H1 (cell line): ENCODE data around the gene CAPN15. TPM values are rescaled to one million over a fixed set of nuclear protein-coding genes. Genes with fewer than 3 reads are reported as not detected.
A peak's percentile ranks its signal among the peaks of the same experiment; 100 is the strongest.

Source experiments
- CTCF ChIA-PET: fragments of 300-600 bp; sonication (Branson Sonifier 250); formaldehyde crosslinking; loops from one replicate; lab custom pipeline; 2021; ENCODE audit not compliant: partially characterized antibody; lab: Charles Lee
- POLR2A ChIA-PET: fragments of 300-600 bp; sonication (Branson Sonifier 250); formaldehyde crosslinking; loops from one replicate; lab custom pipeline; 2021; ENCODE audit warnings: inconsistent platforms; ENCODE audit not compliant: partially characterized antibody; lab: Charles Lee
- DNase-seq, 2 experiments: peaks; one replicate each; pipeline versions ENCODE4 v3.0.0 to v3.0.0-alpha.2; 2010 to 2022; ENCODE audit warnings: low spot score in 2 of 2, low read depth in 1 of 2, mixed read lengths in 1 of 2
- FAIRE-seq: peaks from 2 replicates; lab custom pipeline; 2011; peaks lifted over from hg19 to GRCh38; lab: Jason Lieb, UNC
- H2AFZ ChIP-seq: 2 replicates; pipeline ENCODE4 v1.8.1; 2012; ENCODE audit warnings: low read length, inconsistent platforms
- H2AK5ac ChIP-seq: 2 replicates; pipeline ENCODE4 v1.6.1; 2013; ENCODE audit warnings: low read depth, low read length
- H2BK120ac ChIP-seq: replicated peaks from 2 replicates; pipeline ENCODE3; 2013; ENCODE audit warnings: low read depth, low read length, inconsistent platforms
- H2BK12ac ChIP-seq: 2 replicates; pipeline ENCODE4 v1.6.1; 2013; ENCODE audit warnings: low read depth, low read length
- H2BK15ac ChIP-seq: 2 replicates; pipeline ENCODE4 v1.6.1; 2013; ENCODE audit warnings: low read length
- H2BK20ac ChIP-seq: 2 replicates; pipeline ENCODE4 v1.6.1; 2013; ENCODE audit warnings: low read length
- H2BK5ac ChIP-seq: 2 replicates; pipeline ENCODE4 v1.6.1; 2013; ENCODE audit warnings: low read depth, low read length
- H3K14ac ChIP-seq: 2 replicates; pipeline ENCODE4 v1.6.1; 2013; ENCODE audit warnings: inconsistent platforms; ENCODE audit not compliant: insufficient read length
- H3K18ac ChIP-seq: 2 replicates; pipeline ENCODE4 v1.6.1; 2013; ENCODE audit warnings: low read length; ENCODE audit errors: extremely low read depth
- H3K23ac ChIP-seq: 2 replicates; pipeline ENCODE4 v1.6.1; 2013; ENCODE audit warnings: inconsistent platforms; ENCODE audit not compliant: insufficient read length
- H3K23me2 ChIP-seq: 2 replicates; pipeline ENCODE4 v1.6.1; 2013; ENCODE audit warnings: low read depth, low read length
- H3K27ac ChIP-seq: 2 replicates; pipeline ENCODE4 v1.6.1; 2011; ENCODE audit warnings: low read depth, low read length, inconsistent platforms
- H3K27me3 ChIP-seq, 4 experiments: replicated peaks in 1 of 4; 1 replicate in 1 of 4; 2 replicates in 3 of 4; pipeline versions ENCODE4 v1.6.1 to v1.8.1; 2011 to 2013; ENCODE audit warnings: low read length in 3 of 4, mild to moderate bottlenecking in 3 of 4, inconsistent platforms in 2 of 4, mixed read lengths in 2 of 4, moderate library complexity in 1 of 4; ENCODE audit not compliant: control insufficient read depth in 3 of 4, insufficient read depth in 3 of 4; ENCODE audit errors: extremely low read depth in 1 of 4
- H3K36me3 ChIP-seq, 4 experiments: 2 replicates each; pipeline versions ENCODE4 v1.6.1 to v1.8.1; 2011 to 2013; ENCODE audit warnings: mild to moderate bottlenecking in 4 of 4, low read length in 3 of 4, moderate library complexity in 2 of 4, control low read depth in 1 of 4, inconsistent platforms in 1 of 4; ENCODE audit not compliant: insufficient read depth in 4 of 4, control insufficient read depth in 2 of 4
- H3K4ac ChIP-seq: replicated peaks from 2 replicates; pipeline ENCODE3; 2013; ENCODE audit warnings: low read length, low read depth, mixed read lengths, inconsistent platforms; ENCODE audit not compliant: insufficient read length
- H3K4me1 ChIP-seq, 4 experiments: replicated peaks in 1 of 4; 1 replicate in 1 of 4; 2 replicates in 3 of 4; pipeline versions ENCODE4 v1.6.1 to v1.8.1; 2011 to 2013; ENCODE audit warnings: low read length in 3 of 4, inconsistent platforms in 2 of 4, mixed read lengths in 1 of 4; ENCODE audit not compliant: insufficient read depth in 4 of 4, control insufficient read depth in 3 of 4
- H3K4me2 ChIP-seq, 2 experiments: 2 replicates each; pipeline versions ENCODE4 v1.6.1 to v1.8.1; 2011 to 2013; ENCODE audit warnings: low read depth in 2 of 2, low read length in 2 of 2, control low read depth in 1 of 2, inconsistent platforms in 1 of 2, mild to moderate bottlenecking in 1 of 2; ENCODE audit not compliant: insufficient read depth in 1 of 2
- H3K4me3 ChIP-seq, 4 experiments: fragments of 200-600, 300-600 bp in 1 of 4; sonication (generic), shearing (Covaris generic), sonication (Bioruptor Twin) in 1 of 4; 2 replicates each; pipeline versions ENCODE4 v1.5.1 to v1.8.1; 2011 to 2016; ENCODE audit warnings: low read length in 4 of 4, low read depth in 3 of 4, control low read depth in 2 of 4, inconsistent platforms in 2 of 4, mild to moderate bottlenecking in 2 of 4, mixed read lengths in 1 of 4, moderate library complexity in 1 of 4; ENCODE audit not compliant: insufficient read depth in 2 of 4; ENCODE audit errors: extremely low read depth in 1 of 4
- H3K56ac ChIP-seq: replicated peaks from 2 replicates; pipeline ENCODE3; 2013; ENCODE audit warnings: low read depth, mild to moderate bottlenecking, mixed read lengths, low read length, inconsistent platforms; ENCODE audit not compliant: insufficient read length
- H3K79me1 ChIP-seq: 2 replicates; pipeline ENCODE4 v1.6.1; 2013; ENCODE audit warnings: low read depth, low read length, control low read depth
- H3K79me2 ChIP-seq, 2 experiments: 2 replicates each; pipeline versions ENCODE4 v1.6.1 to v1.8.1; 2012 to 2013; ENCODE audit warnings: low read length in 2 of 2, mild to moderate bottlenecking in 2 of 2, inconsistent platforms in 1 of 2; ENCODE audit not compliant: insufficient read depth in 2 of 2, control insufficient read depth in 1 of 2
- H3K9ac ChIP-seq, 4 experiments: replicated peaks in 1 of 4; 1 replicate in 1 of 4; 2 replicates in 3 of 4; pipeline versions ENCODE4 v1.6.1 to v1.8.1; 2011 to 2013; ENCODE audit warnings: low read depth in 3 of 4, low read length in 3 of 4, control low read depth in 2 of 4, mild to moderate bottlenecking in 2 of 4, moderate library complexity in 2 of 4, inconsistent platforms in 1 of 4; ENCODE audit errors: extremely low read depth in 1 of 4
- H3K9me3 ChIP-seq, 2 experiments: 2 replicates each; pipeline versions ENCODE4 v1.6.1 to v1.8.1; 2012 to 2013; ENCODE audit warnings: mild to moderate bottlenecking in 2 of 2, moderate library complexity in 2 of 2, control low read depth in 1 of 2, inconsistent platforms in 1 of 2, low read depth in 1 of 2, low read length in 1 of 2, mixed read lengths in 1 of 2; ENCODE audit not compliant: insufficient read depth in 2 of 2
- H4K20me1 ChIP-seq, 2 experiments: replicated peaks in 1 of 2; 2 replicates each; pipeline versions ENCODE3 to v1.8.1; 2011 to 2013; ENCODE audit warnings: inconsistent platforms in 2 of 2, low read length in 2 of 2, mild to moderate bottlenecking in 1 of 2; ENCODE audit not compliant: insufficient read depth in 2 of 2, control insufficient read depth in 1 of 2
- H4K5ac ChIP-seq: 2 replicates; pipeline ENCODE4 v1.6.1; 2013; ENCODE audit warnings: low read length, low read depth, mixed read lengths, inconsistent platforms; ENCODE audit not compliant: insufficient read length
- H4K8ac ChIP-seq: 2 replicates; pipeline ENCODE4 v1.8.0; 2013; ENCODE audit warnings: mild to moderate bottlenecking, moderate library complexity, low read length, inconsistent platforms; ENCODE audit not compliant: insufficient read depth; ENCODE audit errors: extremely low read depth
- H4K91ac ChIP-seq: replicated peaks from 2 replicates; pipeline ENCODE3; 2013; ENCODE audit warnings: low read length, mixed read lengths, inconsistent platforms; ENCODE audit not compliant: insufficient read length
- ASH2L ChIP-seq: fragments of 200-600, 300-600 bp; sonication (generic); IDR thresholded peaks from one replicate; pipeline ENCODE4 v1.7.1; 2017; ENCODE audit warnings: low read length
- CBX8 ChIP-seq: fragments of 300-800, 300-1000 bp; sonication (generic); IDR thresholded peaks from 2 replicates; pipeline ENCODE4 v1.7.1; 2016; ENCODE audit warnings: low read depth, low read length, borderline replicate concordance
- CHD1 ChIP-seq: IDR thresholded peaks from 2 replicates; pipeline ENCODE4 v1.6.1; 2012; ENCODE audit warnings: low read depth, low read length, improper control_type of control experiment
- EZH2 ChIP-seq: fragments of 200-600 bp; sonication (generic); IDR thresholded peaks from 2 replicates; pipeline ENCODE4 v1.7.1; 2012; ENCODE audit warnings: low read depth, mild to moderate bottlenecking, moderate library complexity, low read length, inconsistent platforms; ENCODE audit not compliant: severe bottlenecking
- GTF2F1 ChIP-seq: IDR thresholded peaks from 2 replicates; pipeline ENCODE4 v1.6.1; 2012; ENCODE audit warnings: low read depth, low read length, improper control_type of control experiment, borderline replicate concordance
- NANOG ChIP-seq: IDR thresholded peaks from 2 replicates; pipeline ENCODE4 v1.6.1; 2011; ENCODE audit warnings: low read length, low read depth, mild to moderate bottlenecking, inconsistent platforms; ENCODE audit not compliant: insufficient read depth, poor library complexity, severe bottlenecking
- SRF ChIP-seq: IDR thresholded peaks from 2 replicates; pipeline ENCODE4 v1.6.1; 2011; ENCODE audit warnings: mild to moderate bottlenecking, low read depth, low read length, moderate library complexity
- ZNF274 ChIP-seq: IDR thresholded peaks from 2 replicates; pipeline ENCODE4 v1.7.0; 2012; ENCODE audit warnings: low read length, borderline replicate concordance; ENCODE audit errors: extremely low read depth
- WGBS, 2 experiments: shearing (Covaris generic) in 1 of 2; methylation state at CpG; one replicate each; pipeline versions ENCODE4 v1.1.6 to v1.1.7; 2013 to 2015; ENCODE audit warnings: low lambda C conversion rate in 2 of 2, mixed read lengths in 2 of 2, inconsistent platforms in 1 of 2, low coverage in 1 of 2, missing lambda C conversion rate in 1 of 2; ENCODE audit not compliant: insufficient replicate concordance in 2 of 2, insufficient coverage in 1 of 2, insufficient read length in 1 of 2; ENCODE audit errors: extremely low coverage in 1 of 2, missing lambda C conversion rate in 1 of 2; 5-methylcytosine and 5-hydroxymethylcytosine counted together
- polyA plus RNA-seq, 7 experiments: library from polyadenylated mRNA; depleted of rRNA in 3 of 7; stranded (reverse) in 5 of 7; unstranded in 2 of 7; fragments of >200 nt in 5 of 7; fragments of 200-250 nt in 2 of 7; gene quantifications; 1 replicate in 5 of 7; 2 replicates in 1 of 7; 4 replicates in 1 of 7; pipeline versions ENCODE4 v1.2.1 to v1.2.3, GENCODE V29; 2011 to 2013; ENCODE audit warnings: missing spikeins in 2 of 7, mixed read lengths in 2 of 7
- total RNA-seq: library from RNA; stranded (reverse); fragmentation: NEBNext Ultra II Directional; extraction: Animal tissue kit (Norgen Biotek cat#: 25700); gene quantifications from 2 replicates; pipeline ENCODE4 v1.2.1, GENCODE V29; 2021
- TF ChIP-seq, protein P1 (sequence below): IDR thresholded peaks from 2 replicates; pipeline ENCODE4 v1.6.1; 2012; ENCODE audit warnings: inconsistent platforms
- TF ChIP-seq, protein P2 (sequence below), 3 experiments: IDR thresholded peaks; 1 replicate in 2 of 3; 2 replicates in 1 of 3; pipeline versions ENCODE4 v1.5.1 to v1.6.1; 2011; ENCODE audit warnings: low read length in 3 of 3, mild to moderate bottlenecking in 3 of 3, inconsistent platforms in 2 of 3, low read depth in 1 of 3, moderate library complexity in 1 of 3; ENCODE audit not compliant: insufficient read depth in 1 of 3; ENCODE audit errors: control extremely low read depth in 1 of 3

CAPN15 gene
- total and polyA plus RNA-seq, 2 of the 8 experiments (the other 6 are each of a cell fraction or from before 2014, with no cell fraction given): 38.9 to 76.9 TPM

DNA sequence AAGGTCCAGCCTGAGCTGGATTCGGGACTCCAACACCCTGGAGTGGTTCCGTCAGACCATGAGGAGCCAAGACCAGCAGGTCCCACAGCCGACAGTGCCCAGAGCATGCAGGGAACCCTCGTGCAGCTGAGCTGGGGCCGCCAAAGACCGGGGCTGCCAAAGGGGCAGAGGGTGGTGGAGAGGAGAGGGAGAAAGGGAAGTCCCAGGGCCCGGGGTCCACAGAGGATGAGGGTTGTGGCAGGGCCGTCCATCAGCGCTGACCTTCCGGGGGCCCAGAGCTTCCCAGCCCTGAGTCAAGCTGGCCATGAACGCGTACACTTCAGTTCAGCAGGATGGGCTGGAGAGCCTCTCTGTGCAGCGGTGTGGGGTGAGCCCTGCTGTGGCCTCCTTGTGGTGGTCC, 6.7 kb upstream of the CAPN15 start:
- no peak overlapping the region for H3K4ac ChIP-seq
- peaks cover 0 to 4% (median 3%) of the 10 kb centered on the region in 4 experiments; a peak in 4 of 8 replicates for H3K36me3 ChIP-seq
- H4K5ac ChIP-seq: no peak overlapping the region
- no peak overlapping the region for H3K18ac ChIP-seq
- H2BK12ac ChIP-seq: no peak overlapping the region
- H3K27ac ChIP-seq: no peak overlapping the region; the same call in 1 of the 2 replicates
- POLR2A ChIA-PET: interaction anchor here (0.8 to 1.8 kb wide), 5 partner anchors 10 to 137 kb away, joined by 3 to 5 read pairs (median 4); partner anchors contain the start of genes DECR2 and RAB11FIP3
- H3K23ac ChIP-seq: no peak overlapping the region
- no peaks in the 10 kb centered on the region for H3K79me1 ChIP-seq
- peaks cover 4 to 8% of the 10 kb centered on the region in 2 experiments for H4K20me1 ChIP-seq
- no peak overlapping the region for H2AFZ ChIP-seq
- no peak overlapping the region; the same call in 1 of the 2 replicates for H2BK5ac ChIP-seq
- no peak overlapping the region for H3K4me3 ChIP-seq
- H2AK5ac ChIP-seq: no peak overlapping the region
- no peak overlapping the region for H2BK20ac ChIP-seq
- H2BK120ac ChIP-seq: no peak overlapping the region
- H3K4me1 ChIP-seq: peaks cover 0 to 4% (median under 1%) of the 10 kb centered on the region in 4 experiments; a peak in 3 of 7 replicates
- H3K79me2 ChIP-seq: peaks cover 0 to under 1% of the 10 kb centered on the region in 2 experiments; a peak in 1 of 4 replicates
- no peaks in the 10 kb centered on the region for H3K9me3 ChIP-seq
- CTCF ChIA-PET: interaction anchor here (0.5 to 3.7 kb wide), 27 partner anchors 8 to 1529 kb away, joined by 3 to 12 read pairs (median 4); no protein-coding TSS in a partner anchor
- H3K4me2 ChIP-seq: no peak overlapping the region
- no peak overlapping the region for H2BK15ac ChIP-seq
- H4K91ac ChIP-seq: no peak overlapping the region
- H4K8ac ChIP-seq: peak overlapping the region; percentile 9; the same call in 1 of the 2 replicates
- H3K9ac ChIP-seq: no peak overlapping the region
- 94% methylated on average over 13 of the region's 13 CpGs; no CpG with 5 or more reads in 1 of the 2 experiments for WGBS, 2 experiments
- H3K56ac ChIP-seq: no peak overlapping the region
- no peak overlapping the region for H3K14ac ChIP-seq
- DNase-seq: no peak
- no peaks in the 10 kb centered on the region for H3K23me2 ChIP-seq
- no peaks in the 10 kb centered on the region for H3K27me3 ChIP-seq
- no peak for FAIRE-seq
- TF ChIP-seq SRF: no peak
- TF ChIP-seq, protein P1, sequence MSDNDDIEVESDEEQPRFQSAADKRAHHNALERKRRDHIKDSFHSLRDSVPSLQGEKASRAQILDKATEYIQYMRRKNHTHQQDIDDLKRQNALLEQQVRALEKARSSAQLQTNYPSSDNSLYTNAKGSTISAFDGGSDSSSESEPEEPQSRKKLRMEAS: no peak
- TF ChIP-seq CHD1: no peak
- no peak for TF ChIP-seq GTF2F1
- no peak for TF ChIP-seq EZH2
- no peak for TF ChIP-seq NANOG
- TF ChIP-seq ZNF274: no peak
- no peak for TF ChIP-seq CBX8
- TF ChIP-seq, protein P2, sequence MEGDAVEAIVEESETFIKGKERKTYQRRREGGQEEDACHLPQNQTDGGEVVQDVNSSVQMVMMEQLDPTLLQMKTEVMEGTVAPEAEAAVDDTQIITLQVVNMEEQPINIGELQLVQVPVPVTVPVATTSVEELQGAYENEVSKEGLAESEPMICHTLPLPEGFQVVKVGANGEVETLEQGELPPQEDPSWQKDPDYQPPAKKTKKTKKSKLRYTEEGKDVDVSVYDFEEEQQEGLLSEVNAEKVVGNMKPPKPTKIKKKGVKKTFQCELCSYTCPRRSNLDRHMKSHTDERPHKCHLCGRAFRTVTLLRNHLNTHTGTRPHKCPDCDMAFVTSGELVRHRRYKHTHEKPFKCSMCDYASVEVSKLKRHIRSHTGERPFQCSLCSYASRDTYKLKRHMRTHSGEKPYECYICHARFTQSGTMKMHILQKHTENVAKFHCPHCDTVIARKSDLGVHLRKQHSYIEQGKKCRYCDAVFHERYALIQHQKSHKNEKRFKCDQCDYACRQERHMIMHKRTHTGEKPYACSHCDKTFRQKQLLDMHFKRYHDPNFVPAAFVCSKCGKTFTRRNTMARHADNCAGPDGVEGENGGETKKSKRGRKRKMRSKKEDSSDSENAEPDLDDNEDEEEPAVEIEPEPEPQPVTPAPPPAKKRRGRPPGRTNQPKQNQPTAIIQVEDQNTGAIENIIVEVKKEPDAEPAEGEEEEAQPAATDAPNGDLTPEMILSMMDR (IDR thresholded peaks at IDR 0.05; ENCODE audit: control extremely low read depth in 1 of 3, insufficient read depth in 1 of 3, low read depth in 1 of 3, low read length in 3 of 3): no peak
- no peak for TF ChIP-seq ASH2L
